Measurements from ENCODE around the gene GNB5. TPM values are rescaled to one million over a fixed set of nuclear protein-coding genes. Genes with fewer than 3 reads are reported as not detected.

The GNB5 gene
- total RNA-seq, 1 experiment from 2014 or later = 26.0 TPM

DNA sequence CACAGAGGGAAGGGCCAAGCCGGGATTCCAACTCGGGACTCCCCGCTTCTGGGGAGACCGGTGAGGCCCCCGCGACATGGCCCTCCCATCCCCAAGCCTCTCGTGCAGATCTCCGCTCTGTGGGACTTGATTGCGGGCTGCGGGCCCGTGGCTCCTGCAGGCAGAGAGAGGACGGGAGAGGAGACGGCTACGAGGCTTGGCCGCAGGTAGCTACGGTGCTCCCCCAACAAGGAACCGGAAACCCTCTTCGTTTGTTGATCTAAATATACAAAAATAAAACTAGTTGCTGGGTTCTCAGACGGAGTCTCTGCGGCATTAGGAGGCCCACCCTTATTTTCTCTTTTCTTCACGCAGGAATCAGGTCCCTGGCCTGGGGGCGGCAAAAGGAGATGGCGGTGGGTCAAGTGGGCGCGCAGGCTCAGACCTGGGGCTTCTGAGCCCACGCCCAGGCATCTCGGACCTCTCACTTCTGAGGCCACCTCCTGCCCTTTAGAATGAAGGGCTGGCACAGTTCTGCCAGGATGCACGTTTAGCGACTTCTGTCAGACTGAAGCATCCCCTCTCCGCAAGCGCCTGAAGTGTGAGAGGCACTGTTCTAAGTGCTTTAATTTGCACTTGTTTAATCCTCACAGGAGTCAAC lies 10.9 kb downstream of the GNB5 start:
- H4K20me1 ChIP-seq (ENCODE audit: insufficient read depth) = no peaks in the 10 kb centered on the region
- ChIA-PET CTCF (no interaction called here), POLR2A (ENCODE audit: unreplicated experiment) (interaction anchor here (0.6 kb wide), 1 partner anchor 209 kb away, joined by 3 read pairs; the partner anchor contains the start of gene LEO1)
- no peaks in the 10 kb centered on the region for H3K79me2 ChIP-seq (ENCODE audit: low read depth)
- H3K9me2 ChIP-seq (ENCODE audit: insufficient read depth) = no peaks in the 10 kb centered on the region
- H3F3A ChIP-seq (ENCODE audit: insufficient read depth, low read depth) = no peaks in the 10 kb centered on the region
- H3K27me3 ChIP-seq (ENCODE audit: insufficient read depth, low read depth) = no peaks in the 10 kb centered on the region
- intact Hi-C loops (cut with micrococcal nuclease; ENCODE audit: unreplicated experiment) = no loop called here
- H3K27ac ChIP-seq = no peak overlapping the region
- no peaks in the 10 kb centered on the region for H3K36me3 ChIP-seq (ENCODE audit: low read depth)
- DNase-seq = no peak
- BruUV-seq (replicated peaks) = TSS peak; percentile 62
- no peaks in the 10 kb centered on the region for H3K9me3 ChIP-seq (ENCODE audit: insufficient read depth, low read depth)
- peak overlapping the region; percentile 60; the same call in 1 of the 2 replicates for H3K4me3 ChIP-seq
- peak overlapping the region; percentile 81 for H2AFZ ChIP-seq
- H3K4me2 ChIP-seq = peak overlapping the region; percentile 83
- no peak for TF ChIP-seq EZH2 (IDR thresholded peaks at IDR 0.05; ENCODE audit: low read depth)
- TF ChIP-seq, protein P1, sequence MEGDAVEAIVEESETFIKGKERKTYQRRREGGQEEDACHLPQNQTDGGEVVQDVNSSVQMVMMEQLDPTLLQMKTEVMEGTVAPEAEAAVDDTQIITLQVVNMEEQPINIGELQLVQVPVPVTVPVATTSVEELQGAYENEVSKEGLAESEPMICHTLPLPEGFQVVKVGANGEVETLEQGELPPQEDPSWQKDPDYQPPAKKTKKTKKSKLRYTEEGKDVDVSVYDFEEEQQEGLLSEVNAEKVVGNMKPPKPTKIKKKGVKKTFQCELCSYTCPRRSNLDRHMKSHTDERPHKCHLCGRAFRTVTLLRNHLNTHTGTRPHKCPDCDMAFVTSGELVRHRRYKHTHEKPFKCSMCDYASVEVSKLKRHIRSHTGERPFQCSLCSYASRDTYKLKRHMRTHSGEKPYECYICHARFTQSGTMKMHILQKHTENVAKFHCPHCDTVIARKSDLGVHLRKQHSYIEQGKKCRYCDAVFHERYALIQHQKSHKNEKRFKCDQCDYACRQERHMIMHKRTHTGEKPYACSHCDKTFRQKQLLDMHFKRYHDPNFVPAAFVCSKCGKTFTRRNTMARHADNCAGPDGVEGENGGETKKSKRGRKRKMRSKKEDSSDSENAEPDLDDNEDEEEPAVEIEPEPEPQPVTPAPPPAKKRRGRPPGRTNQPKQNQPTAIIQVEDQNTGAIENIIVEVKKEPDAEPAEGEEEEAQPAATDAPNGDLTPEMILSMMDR (conservative IDR thresholded peaks at IDR 0.05) = no peak
- H3K4me1 ChIP-seq (replicated peaks; ENCODE audit: insufficient read depth) = peaks cover 11% of the 10 kb centered on the region

GRCh38 chr15:52179278-52180195 lies 11.7 kb downstream of the GNB5 start:
- TF ChIP-seq EZH2 (IDR thresholded peaks at IDR 0.05; ENCODE audit: low read depth) = no peak
- TF ChIP-seq, protein P1 (conservative IDR thresholded peaks at IDR 0.05) = no peak
- Histone ChIP-seq H4K20me1 (ENCODE audit: insufficient read depth) (no peaks in the 10 kb centered on the region), H3K27ac (no peak overlapping the region), H3K9me3 (ENCODE audit: insufficient read depth, low read depth) (no peaks in the 10 kb centered on the region), H3K4me3 (peak overlapping the region; percentile 60), H3K79me2 (ENCODE audit: low read depth) (no peaks in the 10 kb centered on the region), H3K36me3 (ENCODE audit: low read depth) (no peaks in the 10 kb centered on the region), H3K27me3 (ENCODE audit: insufficient read depth, low read depth) (no peaks in the 10 kb centered on the region), H3K4me1 (replicated peaks; ENCODE audit: insufficient read depth) (peaks cover 11% of the 10 kb centered on the region), H3F3A (ENCODE audit: insufficient read depth, low read depth) (no peaks in the 10 kb centered on the region), H3K9me2 (ENCODE audit: insufficient read depth) (no peaks in the 10 kb centered on the region), H3K4me2 (peak overlapping the region; percentile 83), H2AFZ (peak overlapping the region; percentile 81)
- BruUV-seq (replicated peaks) = no TSS peak
- CTCF ChIA-PET = interaction anchor here (1.0 kb wide), 1 partner anchor 399 kb away, joined by 3 read pairs; no protein-coding TSS in a partner anchor
- peak; percentile 54 to 86 for DNase-seq
- POLR2A ChIA-PET (ENCODE audit: unreplicated experiment) = interaction anchor here (0.6 to 0.7 kb wide), 3 partner anchors 16 to 230 kb away, joined by 3 to 5 read pairs (median 4); no protein-coding TSS in a partner anchor
- intact Hi-C loops (cut with micrococcal nuclease; ENCODE audit: unreplicated experiment) = loop anchor here (5.0 kb wide), 1 partner anchor 558 kb away; no protein-coding TSS in a partner anchor

DNA sequence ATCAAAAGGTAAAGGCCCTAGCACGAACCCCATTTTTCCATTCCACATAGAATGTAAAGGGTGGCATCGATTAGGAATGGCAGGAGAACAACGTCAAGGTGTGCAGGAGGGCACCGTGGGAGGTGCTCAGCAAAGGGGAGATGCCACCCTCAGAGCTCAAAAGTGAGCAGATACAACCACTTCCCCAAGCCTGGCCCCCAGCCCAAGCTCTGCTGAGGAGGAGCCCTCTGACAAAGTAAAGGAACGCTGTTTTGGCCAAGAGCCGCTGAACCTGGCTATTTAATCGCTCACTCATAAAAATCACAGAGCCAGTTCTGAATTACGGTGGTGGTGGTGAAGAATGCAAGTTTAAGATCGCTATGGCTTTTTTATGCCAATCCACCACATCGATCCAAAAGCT lies 12.4 kb downstream of the GNB5 start:
- H3F3A ChIP-seq (ENCODE audit: insufficient read depth, low read depth) = no peaks in the 10 kb centered on the region
- H3K27ac ChIP-seq = no peak overlapping the region
- H3K9me2 ChIP-seq (ENCODE audit: insufficient read depth) = no peaks in the 10 kb centered on the region
- H3K79me2 ChIP-seq (ENCODE audit: low read depth) = no peaks in the 10 kb centered on the region
- DNase-seq = no peak
- peak overlapping the region; percentile 60 for H3K4me3 ChIP-seq
- H3K27me3 ChIP-seq (ENCODE audit: insufficient read depth, low read depth) = no peaks in the 10 kb centered on the region
- ChIA-PET POLR2A (ENCODE audit: unreplicated experiment) (interaction anchor here (0.5 to 0.7 kb wide), 5 partner anchors 15 to 906 kb away, joined by 3 to 11 read pairs (median 5); no protein-coding TSS in a partner anchor), CTCF (interaction anchor here (1.0 kb wide), 1 partner anchor 398 kb away, joined by 3 read pairs; no protein-coding TSS in a partner anchor)
- H4K20me1 ChIP-seq (ENCODE audit: insufficient read depth) = no peaks in the 10 kb centered on the region
- no peaks in the 10 kb centered on the region for H3K9me3 ChIP-seq (ENCODE audit: insufficient read depth, low read depth)
- TF ChIP-seq EZH2 (IDR thresholded peaks at IDR 0.05; ENCODE audit: low read depth) = no peak
- TF ChIP-seq, protein P1 (conservative IDR thresholded peaks at IDR 0.05) = no peak
- peaks cover 11% of the 10 kb centered on the region for H3K4me1 ChIP-seq (replicated peaks; ENCODE audit: insufficient read depth)
- peak overlapping the region; percentile 83 for H3K4me2 ChIP-seq
- H2AFZ ChIP-seq = peak overlapping the region; percentile 79
- BruUV-seq (replicated peaks) = TSS peak; percentile 60
- no peaks in the 10 kb centered on the region for H3K36me3 ChIP-seq (ENCODE audit: low read depth)
- intact Hi-C loops (cut with micrococcal nuclease; ENCODE audit: unreplicated experiment) = loop anchor here (5.0 kb wide), 1 partner anchor 559 kb away; no protein-coding TSS in a partner anchor
